ENCODE measurements around the gene TNIP2.
"Not testable (repeated sequence)": the region's sequence is repeated elsewhere in the genome, so short reads cannot be mapped to it uniquely, and the experiment has no call there.

TNIP2 gene

GRCh38 chr4:2743518-2744445 is 12.4 kb downstream of the TNIP2 start:
- DNase-seq = no peak

GRCh38 chr4:2742823-2743517 is 13.2 kb downstream of the TNIP2 start:
- DNase-seq = no peak

GRCh38 chr4:2742081-2742822 is 13.9 kb downstream of the TNIP2 start:
- no peak for DNase-seq

- no peak for DNase-seq
These were observed 14.5 kb downstream of the TNIP2 start for GRCh38 chr4:2741626-2742025.

GRCh38 chr4:2738296-2738695 is 17.8 kb downstream of the TNIP2 start:
- not testable (repeated sequence) for DNase-seq

- DNase-seq = no peak
These were observed 20.3 kb downstream of the TNIP2 start for GRCh38 chr4:2735869-2736268.

GRCh38 chr4:2734612-2735011 is 21.5 kb downstream of the TNIP2 start:
- no peak for DNase-seq

GRCh38 chr4:2733844-2734574 is 22.1 kb downstream of the TNIP2 start:
- DNase-seq = no peak

- DNase-seq = no peak
These were observed 22.9 kb downstream of the TNIP2 start for GRCh38 chr4:2733001-2733843.

GRCh38 chr4:2732526-2732925 is 23.6 kb downstream of the TNIP2 start:
- DNase-seq = no peak

GRCh38 chr4:2731907-2732317 is 24.2 kb downstream of the TNIP2 start:
- no peak for DNase-seq

GRCh38 chr4:2729533-2729875 is 26.6 kb downstream of the TNIP2 start:
- DNase-seq = no peak

- DNase-seq = no peak
These were observed 27.2 kb downstream of the TNIP2 start for GRCh38 chr4:2728806-2729532.

GRCh38 chr4:2728221-2728620 is 27.9 kb downstream of the TNIP2 start:
- no peak for DNase-seq

GRCh38 chr4:2726881-2727280 is 29.3 kb downstream of the TNIP2 start:
- DNase-seq = not testable (repeated sequence)

GRCh38 chr4:2725380-2725779 is 30.8 kb downstream of the TNIP2 start:
- no peak for DNase-seq

- DNase-seq = no peak
These were observed 32.4 kb downstream of the TNIP2 start for GRCh38 chr4:2723751-2724150.

GRCh38 chr4:2722033-2722432 is 34.1 kb downstream of the TNIP2 start:
- DNase-seq = no peak

- no peak for DNase-seq
These were observed 34.5 kb downstream of the TNIP2 start for GRCh38 chr4:2721586-2721985.

GRCh38 chr4:2716236-2716635 is 39.9 kb downstream of the TNIP2 start:
- DNase-seq = no peak

- no peak for DNase-seq
These were observed 40.7 kb downstream of the TNIP2 start for GRCh38 chr4:2715426-2715825.
